Liver (tissue), 3 donors: Measurements from ENCODE around the gene FAM184B.

Experiments
- FOXA1 ChIP-seq: IDR thresholded peaks from 2 replicates; pipeline ENCODE4 v1.6.1; 2016; ENCODE audit warnings: antibody characterized with exemption
- HNF4A ChIP-seq, 2 donors: conservative IDR thresholded peaks; 2 replicates each; pipeline ENCODE4 v1.6.1; 2016; ENCODE audit warnings: antibody characterized with exemption in 2 of 2, mild to moderate bottlenecking in 2 of 2
- JUND ChIP-seq, 2 donors: IDR thresholded peaks; 2 replicates each; pipeline ENCODE4 v1.6.1; 2016; ENCODE audit warnings: antibody characterized with exemption in 2 of 2
- TAF1 ChIP-seq: conservative IDR thresholded peaks from 2 replicates; pipeline ENCODE4 v1.6.1; 2016; ENCODE audit warnings: antibody characterized with exemption, mild to moderate bottlenecking
- YY1 ChIP-seq: IDR thresholded peaks from 2 replicates; pipeline ENCODE4 v1.6.1; 2016; ENCODE audit warnings: antibody characterized with exemption, mild to moderate bottlenecking
- TF ChIP-seq, protein P1 (sequence below): fragments of 150-350 bp; IDR thresholded peaks from 2 replicates; pipeline ENCODE4 v1.5.1; 2017; ENCODE audit warnings: improper control_type of control experiment, low read depth, low read length; ENCODE audit not compliant: missing input control
- TF ChIP-seq, protein P2 (sequence below): IDR thresholded peaks from 2 replicates; pipeline ENCODE4 v1.6.1; 2016; ENCODE audit warnings: antibody characterized with exemption
- donor health status: healthy.
- donor health status: healthy.

GRCh38 chr4:17702641-17703040 is 78.8 kb downstream of the FAM184B start:
- TF ChIP-seq, protein P1, sequence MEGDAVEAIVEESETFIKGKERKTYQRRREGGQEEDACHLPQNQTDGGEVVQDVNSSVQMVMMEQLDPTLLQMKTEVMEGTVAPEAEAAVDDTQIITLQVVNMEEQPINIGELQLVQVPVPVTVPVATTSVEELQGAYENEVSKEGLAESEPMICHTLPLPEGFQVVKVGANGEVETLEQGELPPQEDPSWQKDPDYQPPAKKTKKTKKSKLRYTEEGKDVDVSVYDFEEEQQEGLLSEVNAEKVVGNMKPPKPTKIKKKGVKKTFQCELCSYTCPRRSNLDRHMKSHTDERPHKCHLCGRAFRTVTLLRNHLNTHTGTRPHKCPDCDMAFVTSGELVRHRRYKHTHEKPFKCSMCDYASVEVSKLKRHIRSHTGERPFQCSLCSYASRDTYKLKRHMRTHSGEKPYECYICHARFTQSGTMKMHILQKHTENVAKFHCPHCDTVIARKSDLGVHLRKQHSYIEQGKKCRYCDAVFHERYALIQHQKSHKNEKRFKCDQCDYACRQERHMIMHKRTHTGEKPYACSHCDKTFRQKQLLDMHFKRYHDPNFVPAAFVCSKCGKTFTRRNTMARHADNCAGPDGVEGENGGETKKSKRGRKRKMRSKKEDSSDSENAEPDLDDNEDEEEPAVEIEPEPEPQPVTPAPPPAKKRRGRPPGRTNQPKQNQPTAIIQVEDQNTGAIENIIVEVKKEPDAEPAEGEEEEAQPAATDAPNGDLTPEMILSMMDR: no peak
- no peak for TF ChIP-seq YY1
- no peak for TF ChIP-seq JUND (IDR thresholded peaks at IDR 0.05)
- TF ChIP-seq TAF1: no peak
- TF ChIP-seq, protein P2, sequence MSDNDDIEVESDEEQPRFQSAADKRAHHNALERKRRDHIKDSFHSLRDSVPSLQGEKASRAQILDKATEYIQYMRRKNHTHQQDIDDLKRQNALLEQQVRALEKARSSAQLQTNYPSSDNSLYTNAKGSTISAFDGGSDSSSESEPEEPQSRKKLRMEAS: no peak
- TF ChIP-seq HNF4A (conservative IDR thresholded peaks at IDR 0.05): no peak
- TF ChIP-seq FOXA1: no peak
